HCT116 (cell line): Measurements from ENCODE around the gene PDK1. TPM values are rescaled to one million over a fixed set of nuclear protein-coding genes. Genes with fewer than 3 reads are reported as not detected.
"Not testable (repeated sequence)": the region's sequence is repeated elsewhere in the genome, so short reads cannot be mapped to it uniquely, and the experiment has no call there.

Experiments used
- ATAC-seq: fragments of 200-7000 bp; cut with Tn5 transposase; 2 replicates; pipeline ENCODE4 v1.9.1; 2020; ENCODE audit warnings: mild to moderate bottlenecking, moderate library complexity
- BruUV-seq: library from RNA; stranded (reverse); fragments of 400-500 nt; replicated peaks from 2 replicates; lab custom pipeline; 2021; lab: Mats Ljungman, UMichigan
- CTCF ChIA-PET: fragments of 300-600 bp; sonication (Branson Sonifier 250); formaldehyde crosslinking; loops from one replicate; lab custom pipeline; 2021; ENCODE audit warnings: antibody characterized with exemption; lab: Charles Lee
- POLR2A ChIA-PET: fragments of 300-600, 350-600 bp; sonication (Branson Sonifier 250); formaldehyde crosslinking; loops from one replicate; lab custom pipeline; 2021; ENCODE audit warnings: antibody characterized with exemption; lab: Charles Lee
- RAD21 ChIA-PET, 2 experiments: fragments of 300-600 bp; sonication (Branson Sonifier 250); formaldehyde crosslinking; loops; one replicate each; lab custom pipeline; 2023; ENCODE audit warnings: low total read pairs in 2 of 2; ENCODE audit not compliant: uncharacterized antibody in 2 of 2, unreplicated experiment in 2 of 2, low non-redundant PET in 1 of 2; lab: Charles Lee
- DNase-seq: peaks from one replicate; pipeline ENCODE4 v3.0.0-alpha.2; 2010; ENCODE audit warnings: low read depth, low spot score
- H2AFZ ChIP-seq: fragments of 200-600 bp; shearing (Covaris generic), sonication (generic); 2 replicates; pipeline ENCODE4 v1.6.1; 2017; ENCODE audit warnings: low read depth, mixed run types, mixed read lengths, antibody characterized with exemption, low read length; ENCODE audit not compliant: poor library complexity, severe bottlenecking
- H3K27ac ChIP-seq: 2 replicates; pipeline ENCODE4 v1.5.1; 2012; ENCODE audit warnings: low read depth, low read length
- H3K27me3 ChIP-seq: fragments of 200-600 bp; sonication (generic); 2 replicates; pipeline ENCODE4 v1.6.1; 2016; ENCODE audit warnings: mixed run types, low read length, mixed read lengths; ENCODE audit not compliant: insufficient read depth
- H3K36me3 ChIP-seq, 2 experiments: fragments of 200-500 bp in 1 of 2; fragments of 200-600 bp in 1 of 2; sonication (Bioruptor generic) in 1 of 2; sonication (generic) in 1 of 2; 2 replicates each; pipeline versions ENCODE4 v1.5.1 to v1.6.1; 2014 to 2016; ENCODE audit warnings: low read length in 2 of 2, inconsistent platforms in 1 of 2, mixed read lengths in 1 of 2, mixed run types in 1 of 2; ENCODE audit not compliant: insufficient read depth in 2 of 2, control insufficient read depth in 1 of 2
- H3K4me1 ChIP-seq, 2 experiments: fragments of 200-600 bp in 1 of 2; sonication (generic) in 1 of 2; 2 replicates each; pipeline versions ENCODE4 v1.5.1 to v1.6.1; 2012 to 2017; ENCODE audit warnings: low read length in 2 of 2, inconsistent platforms in 1 of 2, mild to moderate bottlenecking in 1 of 2, mixed read lengths in 1 of 2, mixed run types in 1 of 2, moderate library complexity in 1 of 2; ENCODE audit not compliant: insufficient read depth in 2 of 2, control insufficient read depth in 1 of 2
- H3K4me2 ChIP-seq: fragments of 200-600 bp; sonication (generic); 2 replicates; pipeline ENCODE4 v1.6.1; 2017; ENCODE audit warnings: mixed run types, low read length, mixed read lengths
- H3K4me3 ChIP-seq, 2 experiments: fragments of 200-600 bp in 1 of 2; sonication (generic) in 1 of 2; replicated peaks in 1 of 2; 2 replicates each; pipeline ENCODE4 v1.5.1; 2011 to 2016; ENCODE audit warnings: low read length in 2 of 2, control low read depth in 1 of 2, low read depth in 1 of 2, mild to moderate bottlenecking in 1 of 2, mixed read lengths in 1 of 2, mixed run types in 1 of 2
- H3K79me2 ChIP-seq: fragments of 200-600 bp; sonication (generic); 2 replicates; pipeline ENCODE4 v1.6.1; 2017; ENCODE audit warnings: mild to moderate bottlenecking, mixed run types, low read length, moderate library complexity, mixed read lengths; ENCODE audit not compliant: insufficient read depth
- H3K9ac ChIP-seq: fragments of 200-600 bp; sonication (generic); 2 replicates; pipeline ENCODE4 v1.6.1; 2016; ENCODE audit warnings: low read length, mixed read lengths
- H3K9me2 ChIP-seq: fragments of 200-600 bp; sonication (generic), shearing (Covaris generic); 2 replicates; pipeline ENCODE4 v1.6.1; 2017; ENCODE audit warnings: mixed run types, mild to moderate bottlenecking, moderate library complexity; ENCODE audit not compliant: insufficient read depth
- H3K9me3 ChIP-seq, 2 experiments: fragments of 200-500 bp in 1 of 2; fragments of 200-600 bp in 1 of 2; sonication (Bioruptor generic) in 1 of 2; sonication (generic) in 1 of 2; 2 replicates each; pipeline ENCODE4 v1.6.1; 2014 to 2017; ENCODE audit warnings: low read length in 2 of 2, mixed read lengths in 2 of 2, inconsistent platforms in 1 of 2, low read depth in 1 of 2, mild to moderate bottlenecking in 1 of 2, mixed run types in 1 of 2, moderate library complexity in 1 of 2; ENCODE audit not compliant: control insufficient read depth in 1 of 2, insufficient read depth in 1 of 2
- H4K20me1 ChIP-seq: fragments of 200-600 bp; sonication (generic), shearing (Covaris generic); 2 replicates; pipeline ENCODE4 v1.6.1; 2017; ENCODE audit warnings: mixed run types, mild to moderate bottlenecking, moderate library complexity; ENCODE audit not compliant: insufficient read depth
- ATF3 ChIP-seq: IDR thresholded peaks from 2 replicates; pipeline ENCODE4 v1.6.1; 2012
- EZH2phosphoT487 ChIP-seq: fragments of 200-600 bp; IDR thresholded peaks from 2 replicates; pipeline ENCODE4 v1.6.1; 2018; ENCODE audit warnings: antibody characterized with exemption, borderline replicate concordance
- FOSL1 ChIP-seq: IDR thresholded peaks from 2 replicates; pipeline ENCODE4 v1.6.1; 2012; ENCODE audit warnings: low read depth
- JUND ChIP-seq: IDR thresholded peaks from 2 replicates; pipeline ENCODE4 v1.6.1; 2012
- MAX ChIP-seq: IDR thresholded peaks from 2 replicates; pipeline ENCODE4 v1.6.1; 2012
- POLR2A ChIP-seq: IDR thresholded peaks from 2 replicates; pipeline ENCODE4 v1.7.0; 2011; ENCODE audit warnings: borderline replicate concordance; ENCODE audit not compliant: insufficient read depth, insufficient read length; ENCODE audit errors: extremely low read depth
- POLR2AphosphoS5 ChIP-seq: IDR thresholded peaks from 2 replicates; pipeline ENCODE4 v1.6.1; 2011; ENCODE audit warnings: mild to moderate bottlenecking, low read depth, low read length, moderate library complexity
- SIN3A ChIP-seq: IDR thresholded peaks from 2 replicates; pipeline ENCODE4 v1.6.1; 2012; ENCODE audit warnings: low read depth
- YY1 ChIP-seq: IDR thresholded peaks from 2 replicates; pipeline ENCODE4 v1.6.1; 2011; ENCODE audit warnings: low read length, low read depth, moderate library complexity, mild to moderate bottlenecking; ENCODE audit not compliant: insufficient replicate concordance; ENCODE audit errors: extremely low read depth
- ZNF274 ChIP-seq: fragments of 200-500 bp; sonication (Bioruptor generic); IDR thresholded peaks from 2 replicates; pipeline ENCODE4 v1.6.1; 2014; ENCODE audit warnings: mild to moderate bottlenecking, low read depth, low read length, inconsistent platforms
- intact Hi-C: fragments of 100-400 bp; cut with micrococcal nuclease; formaldehyde crosslinking; loops from 2 replicates; pipeline ENCODE4 v1.10.0; 2022
- total RNA-seq: library from RNA; stranded (reverse); gene quantifications from one replicate; pipeline ENCODE4 v1.2.1, GENCODE V29; 2021; ENCODE audit not compliant: unreplicated experiment

The PDK1 gene
- total RNA-seq, 1 experiment from 2014 or later = 21.3 TPM

GRCh38 chr2:172549131-172549530 is 6.8 kb upstream of the PDK1 start:
- no peak for ATAC-seq
- CTCF ChIA-PET = no interaction called here
- DNase-seq = no peak
- no peak overlapping the region for H3K4me3 ChIP-seq
- H3K4me1 ChIP-seq = peaks cover 0 to 13% of the 10 kb centered on the region in 2 experiments; a peak in 1 of 4 replicates
- TF ChIP-seq FOSL1 = no peak
- no peak for TF ChIP-seq YY1
- no peak for TF ChIP-seq ZNF274
- TF ChIP-seq JUND = no peak
- TF ChIP-seq POLR2A = no peak
- no peak for TF ChIP-seq POLR2AphosphoS5
- TF ChIP-seq MAX = no peak
- no peak for TF ChIP-seq EZH2phosphoT487
- no peak for TF ChIP-seq SIN3A
- TF ChIP-seq ATF3 = no peak
- no peak overlapping the region for H3K9ac ChIP-seq
- H3K79me2 ChIP-seq = no peaks in the 10 kb centered on the region
- H3K4me2 ChIP-seq = no peak overlapping the region
- RAD21 ChIA-PET = no interaction called here
- no peak overlapping the region for H2AFZ ChIP-seq
- POLR2A ChIA-PET = no interaction called here
- H3K27me3 ChIP-seq = no peaks in the 10 kb centered on the region
- H3K9me3 ChIP-seq = 0 out of 4 replicates have a peak, but pooled peaks cover 0 to 3% of the 10 kb centered on the region in 2 experiments
- BruUV-seq = no TSS peak
- no peaks in the 10 kb centered on the region for H4K20me1 ChIP-seq
- intact Hi-C loops = no loop called here
- H3K36me3 ChIP-seq = no peaks in the 10 kb centered on the region
- no peak overlapping the region for H3K27ac ChIP-seq
- no peaks in the 10 kb centered on the region for H3K9me2 ChIP-seq

GRCh38 chr2:172549802-172550201 is 6.1 kb upstream of the PDK1 start:
- CTCF ChIA-PET, BruUV-seq, H3K36me3 ChIP-seq, H3K4me3 ChIP-seq, H3K4me2 ChIP-seq, POLR2A ChIA-PET, H2AFZ ChIP-seq, ATAC-seq, H3K27me3 ChIP-seq, H3K9me2 ChIP-seq, H3K9me3 ChIP-seq, H4K20me1 ChIP-seq, intact Hi-C loops, DNase-seq, H3K79me2 ChIP-seq, H3K27ac ChIP-seq, H3K9ac ChIP-seq, RAD21 ChIA-PET: not testable (repeated sequence)
- peaks cover 0 to 15% of the 10 kb centered on the region in 2 experiments; a peak in 2 of 4 replicates for H3K4me1 ChIP-seq
